Measurements from ENCODE around the gene PIR. TPM values are rescaled to one million over a fixed set of nuclear protein-coding genes. Genes with fewer than 3 reads are reported as not detected.
A peak's percentile ranks its signal among the peaks of the same experiment; 100 is the strongest.

PIR gene
- total and polyA plus RNA-seq, 5 donors from 2014 or later, result 0.14 TPM; not detected in 4

DNA sequence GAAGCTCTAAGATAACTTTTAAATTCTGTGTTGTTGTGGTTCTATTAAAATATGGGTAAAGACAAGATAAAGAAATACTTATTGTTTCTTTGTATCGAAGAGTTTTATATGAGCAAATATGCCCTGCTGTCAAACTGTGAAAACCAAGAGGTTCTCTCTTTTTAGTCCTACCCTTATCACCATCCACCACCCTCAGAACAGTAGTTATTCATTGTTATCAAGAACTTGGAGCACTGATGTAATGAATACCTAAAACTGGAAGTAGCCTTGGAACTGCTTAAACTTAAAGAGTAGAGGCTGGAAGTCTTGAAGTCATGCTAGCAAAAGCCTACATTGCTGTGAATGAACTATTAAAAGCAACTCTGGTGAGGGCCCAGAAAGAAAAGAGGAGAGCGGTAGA is 9.2 kb downstream of the PIR start:
- peaks cover 4% of the 10 kb centered on the region for H3K27me3 Mint-ChIP-seq
- no peaks in the 10 kb centered on the region for H3K4me1 Mint-ChIP-seq
- H3K36me3 Mint-ChIP-seq, result no peaks in the 10 kb centered on the region
- Histone ChIP-seq H3K36me3 (ENCODE audit: control insufficient read depth, insufficient read depth, low read length) (no peaks in the 10 kb centered on the region), H3K4me1 (ENCODE audit: control insufficient read depth, insufficient read depth, low read length, poor library complexity, severe bottlenecking) (no peaks in the 10 kb centered on the region), H3K4me3 (ENCODE audit: low read depth, low read length) (no peak overlapping the region), H3K9me3 (ENCODE audit: control insufficient read depth in 2 of 2, low read length in 2 of 2) (no peaks in the 10 kb centered on the region), H3K27ac (ENCODE audit: insufficient read depth, low read length, poor library complexity, severe bottlenecking) (no peak overlapping the region), H3K27me3 (ENCODE audit: control insufficient read depth, insufficient read depth, low read length) (no peaks in the 10 kb centered on the region)
- H3K27ac Mint-ChIP-seq, result no peak overlapping the region
- DNase-seq (no peak), ATAC-seq (ENCODE audit: low read depth in 2 of 2) (no peak)
- no peak overlapping the region for H3K4me3 Mint-ChIP-seq
- H3K9me3 Mint-ChIP-seq, result peaks cover 0 to 1% (median 0%) of the 10 kb centered on the region in 7 donors

DNA sequence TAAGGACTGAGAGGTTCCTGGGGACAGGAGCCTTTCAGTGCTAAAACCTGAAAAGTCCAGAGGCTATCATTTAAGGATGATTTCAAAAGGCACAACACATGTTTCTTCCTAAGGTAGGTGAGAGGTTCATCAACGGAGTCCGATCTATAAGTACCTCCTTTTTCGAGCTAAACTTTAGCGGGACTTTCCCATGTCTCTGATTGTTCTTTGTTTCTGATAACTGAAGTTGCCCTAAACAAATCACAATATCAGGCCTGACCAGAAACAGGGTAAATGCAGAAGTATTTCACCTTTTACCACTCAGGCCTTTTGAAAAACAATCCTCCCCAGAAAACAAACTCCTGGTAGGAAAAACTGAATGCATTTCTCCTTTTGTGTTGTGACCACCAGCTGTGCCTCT is 17.6 kb downstream of the PIR start:
- no peak for DNase-seq
- H3K27ac ChIP-seq (ENCODE audit: insufficient read depth, low read length, poor library complexity, severe bottlenecking), result no peak overlapping the region
- no peaks in the 10 kb centered on the region for H3K4me1 ChIP-seq (ENCODE audit: control insufficient read depth, insufficient read depth, low read length, poor library complexity, severe bottlenecking)
- H3K27me3 Mint-ChIP-seq, result peaks cover 4% of the 10 kb centered on the region
- no peaks in the 10 kb centered on the region for H3K4me1 Mint-ChIP-seq
- H3K36me3 Mint-ChIP-seq, result no peaks in the 10 kb centered on the region
- H3K9me3 Mint-ChIP-seq, result no peaks in the 10 kb centered on the region
- no peaks in the 10 kb centered on the region for H3K27me3 ChIP-seq (ENCODE audit: control insufficient read depth, insufficient read depth, low read length)
- no peak overlapping the region for H3K4me3 ChIP-seq (ENCODE audit: low read depth, low read length)
- H3K36me3 ChIP-seq (ENCODE audit: control insufficient read depth, insufficient read depth, low read length), result no peaks in the 10 kb centered on the region
- no peak for ATAC-seq (ENCODE audit: low read depth in 2 of 2)
- H3K27ac Mint-ChIP-seq, result no peak overlapping the region
- H3K4me3 Mint-ChIP-seq, result no peak overlapping the region
- no peaks in the 10 kb centered on the region for H3K9me3 ChIP-seq (ENCODE audit: control insufficient read depth in 2 of 2, low read length in 2 of 2)

DNA sequence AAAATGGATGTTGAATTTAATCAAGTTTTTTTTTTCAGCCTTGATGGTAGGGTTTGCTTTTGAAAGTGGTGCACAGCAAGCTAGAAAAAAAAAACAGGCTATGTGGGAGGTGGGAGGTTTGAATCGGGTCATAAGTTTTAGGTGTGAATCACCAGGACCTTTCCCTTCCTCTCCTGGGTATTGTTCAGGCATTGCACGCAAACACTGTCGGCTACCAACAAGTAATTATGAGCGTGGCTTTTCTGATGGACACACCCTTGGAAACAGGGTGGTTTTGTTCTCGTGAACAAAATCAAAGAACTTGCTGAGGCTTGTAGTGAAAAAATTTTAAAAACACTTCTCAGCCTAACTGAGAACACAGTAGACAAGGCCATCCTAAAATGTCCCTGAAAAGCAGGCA is 18.1 kb downstream of the PIR start:
- no peaks in the 10 kb centered on the region for H3K4me1 Mint-ChIP-seq
- no peak for DNase-seq
- Histone ChIP-seq H3K4me3 (ENCODE audit: low read depth, low read length) (no peak overlapping the region), H3K4me1 (ENCODE audit: control insufficient read depth, insufficient read depth, low read length, poor library complexity, severe bottlenecking) (no peaks in the 10 kb centered on the region), H3K27ac (ENCODE audit: insufficient read depth, low read length, poor library complexity, severe bottlenecking) (no peak overlapping the region), H3K9me3 (ENCODE audit: control insufficient read depth in 2 of 2, low read length in 2 of 2) (no peaks in the 10 kb centered on the region), H3K27me3 (ENCODE audit: control insufficient read depth, insufficient read depth, low read length) (no peaks in the 10 kb centered on the region), H3K36me3 (ENCODE audit: control insufficient read depth, insufficient read depth, low read length) (no peaks in the 10 kb centered on the region)
- no peaks in the 10 kb centered on the region for H3K36me3 Mint-ChIP-seq
- no peaks in the 10 kb centered on the region for H3K9me3 Mint-ChIP-seq
- no peak overlapping the region for H3K27ac Mint-ChIP-seq
- H3K27me3 Mint-ChIP-seq, result peaks cover 4% of the 10 kb centered on the region
- no peak for ATAC-seq (ENCODE audit: low read depth in 2 of 2)
- no peak overlapping the region for H3K4me3 Mint-ChIP-seq

DNA sequence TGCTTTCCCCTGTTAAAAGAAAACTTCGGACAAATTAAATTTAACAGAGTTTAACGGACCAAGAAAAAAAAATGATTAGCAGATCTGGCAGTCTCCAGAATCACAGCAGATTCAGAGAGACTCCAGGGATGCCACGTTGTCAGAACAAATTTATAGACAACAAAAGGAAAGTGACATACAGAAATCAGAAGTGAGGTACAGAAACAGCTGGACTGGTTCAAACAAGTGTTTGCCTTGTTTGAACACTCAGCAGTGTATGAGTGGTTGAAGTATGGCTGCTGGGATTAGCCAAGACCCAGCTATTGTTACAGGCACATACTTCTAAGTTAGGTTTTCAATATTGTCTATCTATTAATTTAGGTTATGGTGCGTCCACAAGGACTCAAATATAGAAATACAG is 19.1 kb downstream of the PIR start:
- H3K4me3 ChIP-seq (ENCODE audit: low read depth, low read length), result no peak overlapping the region
- Mint-ChIP-seq H3K27ac (no peak overlapping the region), H3K9me3 (no peaks in the 10 kb centered on the region), H3K27me3 (peaks cover 4% of the 10 kb centered on the region), H3K36me3 (no peaks in the 10 kb centered on the region), H3K4me3 (no peak overlapping the region), H3K4me1 (no peaks in the 10 kb centered on the region)
- ATAC-seq (ENCODE audit: low read depth in 2 of 2), result no peak
- no peaks in the 10 kb centered on the region for H3K27me3 ChIP-seq (ENCODE audit: control insufficient read depth, insufficient read depth, low read length)
- H3K4me1 ChIP-seq (ENCODE audit: control insufficient read depth, insufficient read depth, low read length, poor library complexity, severe bottlenecking), result no peaks in the 10 kb centered on the region
- no peaks in the 10 kb centered on the region for H3K9me3 ChIP-seq (ENCODE audit: control insufficient read depth in 2 of 2, low read length in 2 of 2)
- no peaks in the 10 kb centered on the region for H3K36me3 ChIP-seq (ENCODE audit: control insufficient read depth, insufficient read depth, low read length)
- H3K27ac ChIP-seq (ENCODE audit: insufficient read depth, low read length, poor library complexity, severe bottlenecking), result no peak overlapping the region
- DNase-seq, result no peak

DNA sequence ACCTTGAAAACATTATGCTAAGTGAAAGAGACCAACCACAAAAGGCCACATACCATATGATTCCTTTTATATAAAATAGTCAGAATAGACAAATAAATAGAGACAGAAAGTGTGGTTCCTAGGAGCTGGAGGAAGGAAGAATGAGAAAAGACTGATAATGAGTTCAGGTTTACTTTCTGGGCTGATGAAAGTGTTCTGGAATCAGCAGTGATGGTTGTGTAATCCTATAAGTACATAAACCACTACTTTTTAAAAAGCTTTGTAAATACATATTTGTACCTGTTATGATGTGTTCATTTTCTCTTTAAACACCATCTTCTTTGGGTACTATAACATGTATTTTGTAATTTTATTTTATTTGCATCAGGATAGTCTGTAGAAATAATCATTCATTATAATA is 20.6 kb downstream of the PIR start:
- H3K36me3 ChIP-seq (ENCODE audit: control insufficient read depth, insufficient read depth, low read length), result no peaks in the 10 kb centered on the region
- Mint-ChIP-seq H3K4me3 (no peak overlapping the region), H3K36me3 (no peaks in the 10 kb centered on the region), H3K9me3 (no peaks in the 10 kb centered on the region), H3K27ac (no peak overlapping the region), H3K4me1 (no peaks in the 10 kb centered on the region), H3K27me3 (no peaks in the 10 kb centered on the region)
- no peaks in the 10 kb centered on the region for H3K4me1 ChIP-seq (ENCODE audit: control insufficient read depth, insufficient read depth, low read length, poor library complexity, severe bottlenecking)
- DNase-seq (no peak), ATAC-seq (ENCODE audit: low read depth in 2 of 2) (no peak)
- no peaks in the 10 kb centered on the region for H3K27me3 ChIP-seq (ENCODE audit: control insufficient read depth, insufficient read depth, low read length)
- H3K9me3 ChIP-seq (ENCODE audit: control insufficient read depth in 2 of 2, low read length in 2 of 2), result no peaks in the 10 kb centered on the region
- no peak overlapping the region for H3K27ac ChIP-seq (ENCODE audit: insufficient read depth, low read length, poor library complexity, severe bottlenecking)
- H3K4me3 ChIP-seq (ENCODE audit: low read depth, low read length), result no peak overlapping the region

DNA sequence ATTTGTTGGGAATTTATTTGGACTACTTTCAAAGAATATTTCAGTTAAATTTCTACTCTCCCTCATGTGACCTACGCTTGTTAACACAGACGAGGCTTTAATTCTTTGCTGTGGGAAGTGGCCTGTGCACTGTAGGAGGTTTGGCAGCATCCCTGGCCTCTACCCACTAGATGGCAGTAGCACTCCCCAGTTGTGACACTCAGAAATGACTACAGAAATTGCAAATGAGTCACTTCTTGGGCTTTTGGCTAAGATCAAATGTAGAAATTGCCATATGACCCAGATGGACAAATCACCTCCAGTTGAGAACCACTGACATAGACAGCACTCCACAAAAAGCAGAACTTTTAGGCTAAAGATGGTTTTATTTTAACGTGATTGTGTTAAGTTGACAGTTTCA is 22.1 kb downstream of the PIR start:
- peak; percentile 16 to 70 (median 40) for DNase-seq
- Mint-ChIP-seq H3K4me1 (no peaks in the 10 kb centered on the region), H3K9me3 (no peaks in the 10 kb centered on the region), H3K36me3 (no peaks in the 10 kb centered on the region), H3K27me3 (peaks cover 5% of the 10 kb centered on the region), H3K4me3 (no peak overlapping the region), H3K27ac (no peak overlapping the region)
- H3K9me3 ChIP-seq (ENCODE audit: control insufficient read depth in 2 of 2, low read length in 2 of 2), result no peaks in the 10 kb centered on the region
- H3K4me3 ChIP-seq (ENCODE audit: low read depth, low read length), result no peak overlapping the region
- H3K4me1 ChIP-seq (ENCODE audit: control insufficient read depth, insufficient read depth, low read length, poor library complexity, severe bottlenecking), result no peaks in the 10 kb centered on the region
- H3K27me3 ChIP-seq (ENCODE audit: control insufficient read depth, insufficient read depth, low read length), result no peaks in the 10 kb centered on the region
- no peaks in the 10 kb centered on the region for H3K36me3 ChIP-seq (ENCODE audit: control insufficient read depth, insufficient read depth, low read length)
- H3K27ac ChIP-seq (ENCODE audit: insufficient read depth, low read length, poor library complexity, severe bottlenecking), result no peak overlapping the region
- ATAC-seq (ENCODE audit: low read depth in 2 of 2), result peak in 1 of 2 donors; percentile 60

DNA sequence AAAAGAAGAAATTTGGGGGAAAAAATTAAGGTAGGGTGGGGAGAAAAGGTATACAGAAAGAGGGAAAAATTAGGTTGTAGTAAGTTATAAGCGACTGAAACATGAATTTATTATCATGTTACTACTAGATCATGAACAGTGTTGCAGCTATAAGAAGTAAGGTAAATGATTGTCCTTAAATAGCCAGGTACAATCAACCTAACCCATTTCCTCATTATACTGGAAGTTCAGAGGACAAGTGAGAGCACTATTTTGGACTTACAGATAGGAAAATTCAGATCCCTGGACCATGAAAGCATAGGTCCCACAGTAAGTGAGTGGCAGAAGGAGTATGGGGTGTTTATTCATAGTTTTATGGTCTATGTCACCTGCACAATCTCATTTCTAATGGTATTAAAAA is 23.5 kb downstream of the PIR start:
- H3K4me1 ChIP-seq (ENCODE audit: control insufficient read depth, insufficient read depth, low read length, poor library complexity, severe bottlenecking), result no peaks in the 10 kb centered on the region
- H3K9me3 Mint-ChIP-seq, result no peaks in the 10 kb centered on the region
- no peaks in the 10 kb centered on the region for H3K4me1 Mint-ChIP-seq
- no peak overlapping the region for H3K4me3 ChIP-seq (ENCODE audit: low read depth, low read length)
- no peaks in the 10 kb centered on the region for H3K9me3 ChIP-seq (ENCODE audit: control insufficient read depth in 2 of 2, low read length in 2 of 2)
- no peak overlapping the region for H3K27ac Mint-ChIP-seq
- peaks cover 5% of the 10 kb centered on the region for H3K27me3 Mint-ChIP-seq
- DNase-seq (no peak), ATAC-seq (ENCODE audit: low read depth in 2 of 2) (no peak)
- H3K36me3 Mint-ChIP-seq, result no peaks in the 10 kb centered on the region
- H3K4me3 Mint-ChIP-seq, result no peak overlapping the region
- no peaks in the 10 kb centered on the region for H3K36me3 ChIP-seq (ENCODE audit: control insufficient read depth, insufficient read depth, low read length)
- H3K27ac ChIP-seq (ENCODE audit: insufficient read depth, low read length, poor library complexity, severe bottlenecking), result no peak overlapping the region
- H3K27me3 ChIP-seq (ENCODE audit: control insufficient read depth, insufficient read depth, low read length), result no peaks in the 10 kb centered on the region

DNA sequence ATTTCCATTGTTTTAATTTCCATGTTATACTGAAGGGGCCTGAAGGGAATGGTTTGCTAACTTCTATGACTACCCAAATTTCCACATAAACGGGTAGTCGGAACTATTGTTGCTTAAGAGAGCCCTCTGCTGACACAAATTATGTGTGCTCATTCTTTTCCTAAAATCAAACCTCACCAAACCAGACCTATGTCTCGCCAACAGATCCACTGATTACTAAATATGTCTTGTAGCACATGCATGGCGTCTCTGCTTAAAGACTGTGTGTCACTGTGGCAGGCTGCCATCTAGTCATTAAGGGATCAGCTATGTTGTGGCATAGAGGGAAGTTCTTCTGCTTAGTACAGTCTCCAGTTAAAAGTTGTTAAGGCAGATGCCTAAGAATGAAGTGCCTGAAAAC is 25.1 kb downstream of the PIR start:
- Mint-ChIP-seq H3K27me3 (peaks cover 5% of the 10 kb centered on the region), H3K27ac (no peak overlapping the region), H3K9me3 (no peaks in the 10 kb centered on the region), H3K36me3 (no peaks in the 10 kb centered on the region), H3K4me3 (no peak overlapping the region), H3K4me1 (no peaks in the 10 kb centered on the region)
- DNase-seq (peak in 1 of 3 donors; percentile 9), ATAC-seq (ENCODE audit: low read depth in 2 of 2) (no peak)
- Histone ChIP-seq H3K4me3 (ENCODE audit: low read depth, low read length) (no peak overlapping the region), H3K27ac (ENCODE audit: insufficient read depth, low read length, poor library complexity, severe bottlenecking) (no peak overlapping the region), H3K4me1 (ENCODE audit: control insufficient read depth, insufficient read depth, low read length, poor library complexity, severe bottlenecking) (no peaks in the 10 kb centered on the region), H3K36me3 (ENCODE audit: control insufficient read depth, insufficient read depth, low read length) (no peaks in the 10 kb centered on the region), H3K9me3 (ENCODE audit: control insufficient read depth in 2 of 2, low read length in 2 of 2) (no peaks in the 10 kb centered on the region), H3K27me3 (ENCODE audit: control insufficient read depth, insufficient read depth, low read length) (no peaks in the 10 kb centered on the region)
